Activated CD4-positive, alpha-beta T cell treated with anti-CD3 and anti-CD28 coated beads, Interleukin-2, amount 50 U/mL, for 24 hours (primary cell): ENCODE data around the gene SERGEF.

Experiments
- DNase-seq, 2 donors: peaks; one replicate each; pipeline ENCODE4 v3.0.0-alpha.2; 2020; ENCODE audit warnings: low read depth in 1 of 2, low spot score in 1 of 2

Gene SERGEF

DNA sequence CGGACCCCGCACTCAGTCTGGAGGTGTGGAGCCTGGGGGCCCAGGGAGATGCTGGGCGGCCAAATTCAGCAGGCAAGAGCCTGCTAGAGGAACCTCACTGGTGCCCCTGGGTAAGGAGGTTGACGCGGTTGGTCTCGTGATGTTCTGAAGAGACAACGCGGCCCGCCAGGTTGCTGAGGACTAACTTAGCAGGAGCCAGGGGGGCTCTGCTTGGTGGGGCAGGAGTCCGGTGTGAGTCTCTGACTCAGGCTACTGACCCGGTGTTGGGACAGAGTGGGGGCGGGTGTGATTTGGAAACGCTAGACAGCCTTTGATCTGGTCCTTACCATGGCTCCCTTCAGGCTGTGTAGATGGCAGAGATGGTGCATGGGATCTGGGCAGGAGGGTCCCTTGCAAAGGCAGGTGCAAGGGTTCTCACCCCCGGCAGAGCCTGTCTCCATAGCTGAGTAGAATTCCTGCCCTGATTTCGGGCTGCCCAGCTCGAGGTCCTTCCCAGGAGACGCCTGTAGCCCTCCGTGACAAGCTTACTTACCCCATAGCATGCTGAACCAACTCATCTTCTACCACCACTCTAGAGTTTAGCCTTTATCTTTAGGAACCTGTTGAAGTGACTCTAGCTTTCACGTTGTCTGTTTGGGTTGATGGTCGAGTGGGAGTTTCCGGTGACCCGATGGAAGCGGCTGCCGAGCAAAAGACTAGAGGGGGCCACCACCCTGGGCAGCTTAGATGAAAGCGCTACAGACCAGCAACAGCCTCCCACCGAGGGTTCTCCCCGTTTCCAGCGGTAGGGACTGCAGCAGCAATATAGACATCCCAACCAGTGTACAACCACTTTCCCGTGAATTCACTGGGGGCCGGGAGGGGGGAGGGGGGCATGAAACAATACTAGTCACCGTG lies 239.9 kb downstream of the SERGEF start:
- DNase-seq, result no peak

DNA sequence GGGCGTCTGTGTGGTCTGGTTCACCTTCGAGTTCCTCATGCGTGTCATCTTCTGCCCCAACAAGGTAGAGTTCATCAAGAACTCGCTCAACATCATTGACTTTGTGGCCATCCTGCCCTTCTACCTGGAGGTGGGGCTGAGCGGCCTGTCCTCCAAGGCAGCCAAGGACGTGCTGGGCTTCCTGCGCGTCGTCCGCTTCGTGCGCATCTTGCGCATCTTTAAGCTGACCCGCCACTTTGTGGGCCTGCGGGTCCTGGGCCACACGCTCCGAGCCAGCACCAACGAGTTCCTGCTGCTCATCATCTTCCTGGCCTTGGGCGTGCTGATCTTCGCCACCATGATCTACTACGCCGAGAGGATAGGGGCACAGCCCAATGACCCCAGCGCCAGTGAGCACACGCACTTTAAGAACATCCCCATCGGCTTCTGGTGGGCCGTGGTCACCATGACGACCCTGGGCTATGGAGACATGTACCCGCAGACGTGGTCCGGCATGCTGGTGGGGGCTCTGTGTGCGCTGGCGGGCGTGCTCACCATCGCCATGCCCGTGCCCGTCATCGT lies 240.9 kb downstream of the SERGEF start:
- no peak for DNase-seq

DNA sequence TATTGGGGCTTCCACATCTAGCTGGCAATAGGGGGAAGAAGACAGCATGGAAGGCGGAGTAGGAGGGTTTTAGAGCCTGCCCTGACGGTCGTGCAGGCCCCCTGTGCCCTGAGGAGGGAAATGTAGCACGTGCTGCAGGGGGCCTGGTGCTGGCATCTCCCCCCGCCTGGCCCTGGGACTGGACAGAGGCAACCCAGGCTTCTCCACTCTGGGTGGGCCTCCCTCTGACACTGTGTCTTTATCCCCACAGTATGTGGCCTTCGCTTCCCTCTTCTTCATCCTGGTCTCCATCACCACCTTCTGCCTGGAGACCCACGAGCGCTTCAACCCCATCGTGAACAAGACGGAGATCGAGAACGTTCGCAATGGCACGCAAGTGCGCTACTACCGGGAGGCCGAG lies 241.4 kb downstream of the SERGEF start:
- DNase-seq, result no peak

DNA sequence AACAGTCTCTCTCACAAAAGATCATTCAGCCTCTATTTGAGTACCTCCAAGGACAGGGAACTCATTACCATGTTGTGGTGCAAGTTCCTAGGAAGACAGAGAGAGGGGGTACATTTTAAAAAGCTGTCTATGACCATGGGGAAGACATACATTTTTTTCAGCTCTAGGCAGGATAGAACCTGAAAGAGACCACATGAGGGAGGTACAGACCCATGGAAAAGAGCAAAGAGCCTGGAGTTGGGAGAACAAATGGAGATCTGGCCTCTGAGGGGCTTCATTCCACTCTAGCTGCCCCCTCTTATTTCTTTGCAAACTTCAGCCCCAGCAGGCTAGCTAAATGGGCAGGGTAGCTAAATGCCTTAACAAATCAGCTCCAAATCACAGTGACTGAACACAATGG lies 241.9 kb downstream of the SERGEF start:
- no peak for DNase-seq

DNA sequence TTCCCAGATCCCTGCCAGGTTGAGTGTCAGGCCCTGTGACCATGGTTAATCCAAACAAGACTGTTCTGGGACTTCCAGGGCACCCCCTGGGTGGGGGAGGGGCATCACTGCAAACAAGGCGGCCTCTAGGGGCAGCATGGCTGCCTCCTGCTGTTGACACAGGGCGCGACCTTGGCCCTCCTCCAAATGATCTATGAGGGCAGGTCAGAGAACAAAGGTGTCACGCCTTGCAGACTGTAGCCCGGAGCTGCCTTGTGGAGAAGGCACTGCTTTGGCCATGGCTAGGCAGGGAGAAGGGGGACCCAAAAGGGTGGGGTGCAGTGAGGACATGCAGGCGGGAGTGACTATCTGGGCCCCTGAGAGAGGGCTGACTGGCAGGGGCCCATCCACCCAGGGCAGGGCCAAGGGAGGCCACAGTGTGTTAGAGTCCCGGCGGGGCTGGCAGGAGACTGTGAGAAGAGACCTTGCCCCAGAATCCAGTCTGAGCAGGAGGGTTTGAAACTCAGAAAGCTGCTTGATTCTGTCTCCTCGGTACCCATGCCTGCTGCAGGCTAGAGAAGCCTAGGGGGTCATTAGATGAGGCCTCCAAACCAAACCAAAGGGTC lies 242.7 kb downstream of the SERGEF start:
- DNase-seq, result no peak

DNA sequence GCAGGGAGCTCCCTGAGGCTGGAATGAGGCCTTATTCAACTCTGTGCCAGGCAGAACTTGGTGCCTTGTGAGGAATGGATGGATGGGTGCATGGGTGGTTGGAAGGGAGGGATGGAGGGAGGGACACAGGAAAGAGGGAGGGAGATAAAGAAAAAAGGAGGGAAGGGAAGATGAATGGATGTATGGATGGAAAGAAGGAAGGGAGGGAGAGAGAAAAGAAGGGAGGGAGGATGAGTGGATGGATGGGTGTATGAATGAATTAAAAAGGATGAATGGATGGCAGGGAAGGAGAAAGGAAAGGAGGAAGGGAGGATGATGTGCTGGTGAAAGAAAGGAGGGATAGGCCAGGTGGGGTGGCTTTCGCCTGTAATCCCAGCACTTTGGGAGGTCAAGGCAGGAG lies 243.6 kb downstream of the SERGEF start:
- no peak for DNase-seq

DNA sequence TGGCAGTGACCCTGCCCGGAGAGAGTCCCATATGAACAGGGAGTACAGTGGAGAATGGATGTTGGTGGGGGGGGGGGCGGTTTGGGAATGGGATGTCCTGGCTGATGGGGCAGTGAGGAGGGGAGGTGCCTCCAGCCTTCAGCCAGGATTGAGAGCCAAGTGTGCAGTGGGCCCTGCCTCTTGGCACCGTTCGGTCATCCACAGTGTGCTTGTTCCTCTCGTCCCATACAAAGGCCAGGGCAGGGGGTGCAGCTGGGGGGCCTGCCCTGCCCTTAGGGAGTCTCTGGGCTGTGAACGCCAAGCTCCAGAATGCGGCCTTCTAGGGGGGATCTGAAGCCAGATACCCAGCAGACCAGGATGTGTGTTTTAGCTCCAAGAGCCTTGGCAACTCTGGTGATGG lies 244.3 kb downstream of the SERGEF start:
- DNase-seq, result no peak

DNA sequence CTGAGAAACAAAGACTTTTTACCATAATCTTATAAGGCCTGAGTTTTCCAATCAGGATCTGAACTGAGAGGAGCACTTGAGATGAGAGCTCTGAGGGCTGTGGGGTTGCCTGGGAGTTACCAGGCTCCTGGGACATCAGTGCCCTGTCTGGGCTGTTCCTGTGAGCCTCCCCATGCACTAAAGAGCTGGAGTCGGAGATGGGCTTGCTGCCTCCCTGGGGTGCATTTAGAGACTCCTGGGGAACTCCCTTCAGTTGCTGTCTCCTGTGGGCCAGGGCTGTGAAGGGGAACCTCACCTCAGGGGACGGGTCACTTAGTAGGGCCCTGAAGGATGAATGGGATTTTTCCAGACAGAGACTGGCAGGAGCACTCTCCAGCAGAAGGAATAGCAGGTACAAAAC lies 244.9 kb downstream of the SERGEF start:
- no peak for DNase-seq

DNA sequence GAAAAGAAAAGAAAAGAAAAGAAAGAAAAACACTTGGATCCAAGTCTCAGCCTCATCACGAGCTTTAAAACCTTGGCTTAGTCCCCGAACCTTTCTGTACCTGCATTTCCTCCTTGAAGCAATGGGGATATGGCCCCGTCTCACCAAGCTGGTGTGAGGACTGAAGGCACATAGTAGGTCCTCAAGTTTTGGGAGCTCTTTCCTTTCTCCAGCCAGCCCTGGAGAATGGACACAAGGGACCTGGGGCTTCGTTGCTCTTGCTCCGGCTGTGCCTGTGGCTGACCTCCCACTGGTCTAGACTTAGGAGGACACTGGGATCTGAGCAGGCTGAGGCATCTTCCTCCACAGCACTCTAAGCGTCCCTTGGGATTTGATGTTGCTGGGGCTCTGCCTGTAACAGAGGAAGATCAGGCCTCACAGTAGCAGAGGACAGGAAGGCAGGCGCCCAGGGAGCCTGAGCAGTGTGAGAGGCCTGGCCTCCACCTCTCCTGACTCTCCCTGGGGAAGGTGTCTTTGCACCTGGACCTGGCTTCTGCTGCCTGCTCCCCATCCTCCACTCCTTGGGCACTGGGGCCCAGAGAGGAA lies 245.5 kb downstream of the SERGEF start:
- no peak for DNase-seq

DNA sequence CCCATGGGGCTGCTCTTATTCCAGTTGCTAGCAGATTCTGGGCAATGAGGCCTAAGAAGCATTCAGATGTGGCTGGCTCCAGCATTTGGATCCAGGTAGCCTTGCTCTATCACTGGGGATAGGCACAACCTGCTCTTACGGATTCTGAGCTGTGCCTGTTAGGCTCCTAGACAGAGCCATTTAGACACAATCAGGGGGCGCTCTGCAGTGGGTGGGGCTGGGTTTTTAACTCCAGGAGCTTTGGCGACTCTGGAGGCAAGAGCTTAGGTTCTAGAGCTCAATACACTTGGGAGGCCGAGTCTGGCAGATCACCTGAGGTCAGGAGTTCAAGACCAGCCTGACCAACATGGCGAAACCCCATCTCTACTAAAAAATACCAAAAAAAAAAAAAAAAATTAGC lies 246.3 kb downstream of the SERGEF start:
- DNase-seq, result no peak

DNA sequence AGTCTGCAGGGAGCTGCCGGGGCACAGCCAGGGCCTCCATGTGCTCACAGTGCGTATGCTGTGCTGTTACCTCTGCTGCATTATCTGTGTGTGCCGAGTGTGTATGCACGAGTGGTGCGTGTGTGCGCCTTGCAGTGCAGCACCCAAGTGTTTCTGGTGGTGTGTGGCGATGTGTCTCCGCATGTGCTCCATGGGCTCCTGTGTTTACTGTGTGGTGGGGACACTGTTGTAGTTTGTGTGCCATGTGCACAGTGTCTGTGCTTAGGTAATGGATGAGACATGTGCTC lies 246.8 kb downstream of the SERGEF start:
- DNase-seq, result no peak

DNA sequence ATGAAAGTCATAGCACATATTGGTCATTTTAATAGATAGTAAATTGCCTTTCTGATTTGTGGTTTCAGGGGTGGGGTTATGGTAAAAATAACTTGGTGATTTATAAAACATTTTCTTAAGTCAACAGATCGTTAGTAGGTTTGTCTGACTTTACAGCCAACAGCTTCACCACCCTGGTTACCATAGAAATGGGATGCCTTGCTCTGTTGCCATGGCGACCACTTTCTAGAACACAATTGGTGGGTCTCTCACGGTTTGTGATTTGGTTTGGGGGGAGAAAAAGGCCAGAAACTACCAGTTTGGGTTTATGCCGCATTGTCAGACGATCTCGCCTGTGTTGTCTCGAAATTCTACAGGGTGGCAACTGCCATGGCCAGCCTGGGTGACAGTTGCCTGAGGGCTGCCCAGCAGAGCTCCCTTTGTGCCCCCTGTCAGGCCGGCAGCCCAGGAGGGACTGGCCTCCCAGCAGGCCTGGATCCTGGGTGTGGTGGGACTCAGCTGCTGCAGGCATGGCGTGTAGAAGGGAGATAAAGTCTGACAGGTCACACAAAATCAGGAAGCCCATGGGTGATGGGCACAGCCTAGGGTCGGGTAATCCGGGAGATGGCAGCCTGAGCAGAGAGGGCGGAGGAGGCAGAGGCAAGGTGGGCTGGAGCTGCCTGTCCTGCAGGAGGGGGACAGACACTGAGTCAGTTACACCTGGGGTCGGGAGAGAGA lies 247.3 kb downstream of the SERGEF start:
- DNase-seq, result no peak

DNA sequence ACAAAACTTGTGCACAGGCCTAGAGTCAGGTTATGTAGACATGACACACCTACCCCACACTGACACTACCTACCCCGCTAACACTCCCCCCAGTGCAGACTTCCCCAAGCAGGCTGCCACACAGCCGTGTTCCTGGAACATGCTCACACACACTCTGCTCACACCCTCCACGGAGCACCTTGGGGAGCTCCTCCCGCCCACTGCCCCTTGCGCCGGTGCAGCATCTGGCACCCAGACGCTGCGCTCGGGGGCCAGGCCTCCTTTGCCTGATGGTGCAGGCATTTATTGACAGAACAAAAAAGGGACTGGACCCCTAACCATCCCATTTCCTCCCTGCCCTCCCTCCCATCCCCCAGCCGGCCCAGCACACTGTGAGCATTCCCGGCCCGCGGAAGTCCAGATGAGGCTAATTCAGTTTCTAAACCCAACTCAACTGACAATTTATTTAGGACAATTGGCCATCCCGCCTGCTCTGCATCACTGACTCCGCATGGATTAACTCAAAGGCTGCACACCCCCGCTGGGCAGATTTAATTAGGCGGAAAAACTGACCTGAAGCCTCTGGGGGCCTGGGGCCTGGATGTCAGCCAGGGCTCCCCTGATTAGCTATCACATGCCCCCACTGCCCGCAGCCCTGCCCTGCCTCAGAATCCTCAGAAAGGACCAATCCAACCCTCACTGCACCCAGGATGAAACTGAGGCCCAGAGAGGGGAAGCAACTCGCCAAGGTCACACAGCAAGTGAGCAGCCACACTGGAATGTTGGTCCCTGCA lies 248.2 kb downstream of the SERGEF start:
- DNase-seq, result no peak

DNA sequence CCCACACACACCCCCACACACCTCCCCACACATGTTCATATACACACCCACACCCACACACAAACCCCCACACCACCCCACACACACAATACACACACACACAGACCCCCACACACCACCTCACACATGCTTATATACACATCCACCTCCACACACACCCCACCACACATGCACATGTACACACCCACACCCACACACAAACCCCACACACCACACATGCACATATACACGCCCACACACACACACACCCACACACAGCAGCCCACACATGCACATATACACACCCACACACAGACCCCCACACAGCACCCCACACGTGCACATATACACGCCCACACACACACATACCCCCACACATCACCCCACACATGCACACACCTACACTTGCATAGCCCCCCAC lies 249.1 kb downstream of the SERGEF start:
- no peak for DNase-seq

DNA sequence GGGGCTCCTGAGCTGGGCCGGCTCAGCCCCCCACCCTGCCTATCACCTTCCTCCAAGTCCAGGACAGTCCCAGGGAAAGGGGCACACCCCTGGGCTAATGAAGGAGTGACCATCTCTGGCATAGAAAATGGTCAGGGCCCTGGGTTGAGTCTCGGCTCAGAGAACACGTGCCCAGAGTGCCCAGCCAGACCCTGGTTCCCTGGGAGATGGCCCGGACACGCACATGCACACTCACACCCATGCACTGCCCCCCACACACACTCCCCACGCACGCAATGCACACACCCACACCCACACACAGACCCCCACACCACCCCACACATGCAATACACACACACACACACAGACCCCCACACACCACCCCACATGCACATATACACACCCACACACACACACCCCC lies 249.6 kb downstream of the SERGEF start:
- DNase-seq, result no peak

DNA sequence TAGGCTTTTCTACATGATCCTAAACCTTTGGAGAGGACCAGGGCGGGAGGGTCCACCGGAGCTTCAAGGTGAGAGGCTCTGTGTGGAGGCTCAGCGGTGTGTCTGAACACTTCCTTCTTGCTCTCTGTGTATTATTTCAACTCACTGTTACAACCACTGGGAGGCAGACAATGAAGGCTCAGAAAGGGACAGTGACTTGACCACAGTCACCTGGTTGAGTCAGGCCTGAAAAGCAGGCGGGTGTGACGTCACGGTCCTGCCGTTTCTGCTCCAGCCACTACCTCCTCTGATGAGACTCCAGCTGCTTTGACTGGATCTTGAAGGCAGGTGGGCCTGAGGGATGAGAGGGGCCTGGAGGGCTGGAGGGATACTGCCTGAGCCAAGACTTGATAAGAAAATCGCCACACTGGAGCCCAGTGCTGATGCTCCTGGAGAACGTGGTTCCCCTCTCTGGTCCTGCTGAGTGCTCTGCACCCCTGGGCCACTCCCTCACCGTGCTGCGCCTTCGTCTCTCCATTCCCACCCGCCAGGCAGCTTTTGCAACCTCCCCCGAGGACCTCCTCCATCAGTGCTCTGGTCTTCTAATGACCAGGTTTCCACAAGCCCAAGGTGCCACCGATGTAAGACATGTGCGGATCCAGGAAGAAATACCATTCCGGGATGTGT lies 250.4 kb downstream of the SERGEF start:
- DNase-seq, result no peak

DNA sequence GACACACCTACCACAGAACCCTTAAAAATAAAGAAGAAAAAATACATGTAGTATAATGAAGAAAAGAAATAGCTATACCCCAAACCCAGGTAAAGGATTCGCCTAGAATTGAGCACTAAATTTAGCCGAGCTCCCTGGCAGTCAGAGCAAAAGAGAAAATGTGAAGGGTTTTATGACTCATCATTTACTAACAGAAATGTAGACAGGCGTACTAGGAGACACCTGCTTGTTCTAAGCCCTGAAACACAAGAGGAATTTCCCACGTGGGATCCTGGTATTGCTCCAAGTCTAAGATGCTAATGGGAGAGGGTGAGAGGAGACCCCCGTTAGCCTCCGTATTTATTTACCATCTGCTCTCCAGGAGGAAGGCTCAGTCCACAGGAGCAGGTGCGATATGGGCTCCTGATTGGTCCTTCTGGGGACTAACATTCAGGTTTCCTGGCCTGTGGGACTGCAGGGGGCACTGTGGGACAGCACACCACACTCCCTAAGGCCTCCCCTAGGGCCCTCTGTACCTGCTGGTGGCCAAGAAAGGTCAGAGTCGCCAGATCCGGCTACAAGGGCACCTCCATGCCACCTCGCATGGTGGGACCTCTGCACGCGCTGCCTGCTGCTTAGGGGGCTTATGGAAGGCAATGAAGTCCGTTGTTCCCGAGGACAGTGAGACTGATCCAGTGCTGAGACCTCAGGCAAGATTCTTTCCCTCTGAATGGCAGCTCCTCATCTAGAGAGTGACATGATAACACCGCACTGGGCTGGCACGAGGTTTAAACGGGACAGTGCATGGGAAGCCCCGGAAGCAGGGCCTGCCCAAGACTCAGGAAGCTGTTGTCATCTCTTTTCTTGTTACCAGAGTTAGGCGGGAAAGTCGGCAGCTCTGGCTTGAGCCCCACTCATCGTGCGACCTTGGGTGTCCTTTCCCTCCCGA lies 252.5 kb downstream of the SERGEF start:
- DNase-seq, result no peak

DNA sequence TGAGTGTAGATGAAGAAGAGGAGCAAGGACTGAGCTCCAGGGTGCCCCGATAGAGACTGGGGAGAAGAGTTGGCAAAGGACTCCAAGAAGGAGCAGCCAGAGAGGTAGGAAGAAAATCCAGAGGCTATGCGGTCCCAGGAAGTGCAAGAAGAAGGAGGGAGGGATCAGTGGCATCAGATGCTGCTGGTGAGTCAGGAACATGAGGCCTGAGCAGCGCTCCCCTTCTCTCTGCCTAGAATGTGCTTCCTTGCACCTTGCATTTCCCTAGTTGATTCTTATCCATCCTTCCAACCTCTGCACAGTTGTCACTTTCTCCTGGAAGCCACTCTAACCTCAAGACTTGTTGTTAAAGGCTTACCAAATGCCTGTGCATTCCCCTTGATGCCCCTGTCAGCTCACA lies 257.0 kb downstream of the SERGEF start:
- no peak for DNase-seq

DNA sequence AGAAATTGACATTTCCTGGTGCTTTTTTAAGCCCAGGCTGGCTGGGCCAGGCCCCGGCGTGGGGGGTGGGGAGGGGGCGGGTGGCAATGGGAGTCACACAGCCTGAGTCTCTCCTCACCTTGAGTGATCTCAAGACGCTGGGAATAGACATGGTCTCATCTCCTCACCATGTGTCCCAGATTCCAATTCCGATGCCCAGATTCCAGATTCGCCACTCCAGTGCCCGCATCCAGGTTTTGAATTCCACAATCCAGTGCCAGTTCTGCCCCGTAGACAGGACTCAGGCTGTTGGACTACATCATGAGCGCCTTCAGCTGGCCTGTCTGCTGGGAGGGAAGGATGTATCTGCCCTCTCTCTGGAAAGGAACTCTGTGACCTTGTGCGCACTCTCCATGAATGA lies 259.2 kb downstream of the SERGEF start:
- no peak for DNase-seq
